VCaP (cell line): ENCODE measurements around the gene GRK1.

ENCODE experiments used
- H3K27ac ChIP-seq: fragments of 450-650 bp; 2 replicates; pipeline ENCODE4 v1.5.1; 2017
- TF ChIP-seq, protein P1 (sequence below): fragments of 450-650 bp; conservative IDR thresholded peaks from 2 replicates; pipeline ENCODE4 v1.5.1; 2017; ENCODE audit warnings: mild to moderate bottlenecking, moderate library complexity

The GRK1 gene

DNA sequence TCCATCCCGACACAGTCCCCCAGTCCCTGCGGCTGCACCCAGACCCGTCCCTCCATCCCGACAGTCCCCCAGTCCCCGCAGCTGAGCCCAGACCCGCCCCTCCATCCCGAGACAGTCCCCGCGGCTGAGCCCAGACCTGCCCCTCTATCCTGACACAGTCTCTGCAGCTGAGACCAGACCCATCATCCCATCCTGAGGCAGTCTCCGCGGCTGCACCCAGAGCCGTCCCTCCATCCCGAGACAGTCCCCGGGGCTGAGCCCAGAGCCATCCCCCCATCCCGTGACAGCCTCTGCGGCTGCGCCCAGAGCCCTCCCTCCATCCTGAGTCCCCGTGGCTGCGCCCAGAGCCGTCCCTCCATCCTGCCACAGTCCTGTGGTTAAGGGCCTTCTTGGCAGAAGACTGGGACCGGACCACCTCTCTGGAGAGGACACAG lies 63.3 kb downstream of the GRK1 start:
- TF ChIP-seq, protein P1, sequence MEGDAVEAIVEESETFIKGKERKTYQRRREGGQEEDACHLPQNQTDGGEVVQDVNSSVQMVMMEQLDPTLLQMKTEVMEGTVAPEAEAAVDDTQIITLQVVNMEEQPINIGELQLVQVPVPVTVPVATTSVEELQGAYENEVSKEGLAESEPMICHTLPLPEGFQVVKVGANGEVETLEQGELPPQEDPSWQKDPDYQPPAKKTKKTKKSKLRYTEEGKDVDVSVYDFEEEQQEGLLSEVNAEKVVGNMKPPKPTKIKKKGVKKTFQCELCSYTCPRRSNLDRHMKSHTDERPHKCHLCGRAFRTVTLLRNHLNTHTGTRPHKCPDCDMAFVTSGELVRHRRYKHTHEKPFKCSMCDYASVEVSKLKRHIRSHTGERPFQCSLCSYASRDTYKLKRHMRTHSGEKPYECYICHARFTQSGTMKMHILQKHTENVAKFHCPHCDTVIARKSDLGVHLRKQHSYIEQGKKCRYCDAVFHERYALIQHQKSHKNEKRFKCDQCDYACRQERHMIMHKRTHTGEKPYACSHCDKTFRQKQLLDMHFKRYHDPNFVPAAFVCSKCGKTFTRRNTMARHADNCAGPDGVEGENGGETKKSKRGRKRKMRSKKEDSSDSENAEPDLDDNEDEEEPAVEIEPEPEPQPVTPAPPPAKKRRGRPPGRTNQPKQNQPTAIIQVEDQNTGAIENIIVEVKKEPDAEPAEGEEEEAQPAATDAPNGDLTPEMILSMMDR: no peak
- no peak overlapping the region for H3K27ac ChIP-seq

DNA sequence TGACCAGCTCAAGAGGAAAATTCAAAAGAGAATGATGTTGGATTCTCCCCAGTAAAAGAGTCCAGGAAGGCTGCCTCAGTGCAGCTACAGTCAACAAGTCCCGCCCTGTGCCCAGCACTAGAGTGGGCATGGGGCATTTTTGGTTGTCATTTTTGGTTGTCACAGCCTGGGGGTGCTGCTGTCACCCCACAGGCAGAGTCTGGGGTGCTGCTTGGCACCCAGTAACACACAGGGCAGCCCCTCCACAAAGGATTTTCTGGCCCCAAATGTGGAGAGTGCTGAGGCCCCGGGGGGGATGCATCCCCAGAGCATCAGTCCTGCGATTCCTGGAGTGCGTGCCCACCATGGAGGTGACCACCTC lies 63.8 kb downstream of the GRK1 start:
- TF ChIP-seq, protein P1: no peak
- no peak overlapping the region for H3K27ac ChIP-seq

DNA sequence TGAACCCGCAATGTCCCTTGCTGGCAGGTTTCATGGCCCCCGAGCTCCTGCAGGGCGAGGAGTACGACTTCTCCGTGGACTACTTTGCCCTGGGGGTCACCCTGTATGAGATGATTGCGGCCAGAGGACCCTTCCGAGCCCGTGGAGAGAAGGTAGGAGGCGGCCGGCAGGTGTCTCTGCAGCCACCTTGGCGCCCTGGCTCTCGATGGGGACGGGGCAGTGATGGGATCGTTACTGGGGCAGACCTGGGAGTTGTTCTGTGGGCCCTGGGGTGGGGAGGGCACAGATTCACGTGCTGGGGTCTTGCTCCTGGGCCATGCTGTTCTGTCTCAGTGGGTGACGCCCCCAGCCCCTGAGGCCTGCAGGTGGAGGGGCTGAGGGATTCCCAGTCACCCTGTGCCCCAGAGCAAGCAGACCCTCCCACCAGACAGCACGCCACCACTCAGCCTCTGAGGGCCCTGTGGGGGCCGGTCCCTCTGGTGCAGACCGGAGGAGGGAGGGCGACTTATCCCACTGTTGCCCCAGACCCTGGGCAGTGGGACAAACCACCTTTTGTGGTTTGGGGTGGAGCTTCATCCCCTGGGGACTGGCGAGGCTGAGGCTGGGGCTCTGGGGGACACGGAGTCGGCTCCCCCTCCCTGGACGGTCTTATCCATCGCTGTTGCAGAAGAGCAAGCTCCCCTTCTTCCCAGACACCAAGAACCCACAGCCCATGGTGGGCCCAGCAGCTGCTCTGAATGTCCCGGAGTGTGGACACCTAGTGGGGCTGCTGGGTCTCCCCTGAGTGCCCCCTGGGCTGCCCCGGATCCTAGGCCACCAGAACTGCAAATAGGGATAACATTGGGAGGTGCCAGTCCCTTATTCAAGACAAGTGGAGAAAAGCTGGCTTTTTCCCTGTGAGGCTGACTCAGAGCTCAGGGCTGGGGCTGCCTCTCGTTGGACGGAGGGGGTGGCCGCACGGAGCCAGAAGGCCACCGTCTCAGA lies 64.5 kb downstream of the GRK1 start:
- TF ChIP-seq, protein P1: no peak
- H3K27ac ChIP-seq: no peak overlapping the region

DNA sequence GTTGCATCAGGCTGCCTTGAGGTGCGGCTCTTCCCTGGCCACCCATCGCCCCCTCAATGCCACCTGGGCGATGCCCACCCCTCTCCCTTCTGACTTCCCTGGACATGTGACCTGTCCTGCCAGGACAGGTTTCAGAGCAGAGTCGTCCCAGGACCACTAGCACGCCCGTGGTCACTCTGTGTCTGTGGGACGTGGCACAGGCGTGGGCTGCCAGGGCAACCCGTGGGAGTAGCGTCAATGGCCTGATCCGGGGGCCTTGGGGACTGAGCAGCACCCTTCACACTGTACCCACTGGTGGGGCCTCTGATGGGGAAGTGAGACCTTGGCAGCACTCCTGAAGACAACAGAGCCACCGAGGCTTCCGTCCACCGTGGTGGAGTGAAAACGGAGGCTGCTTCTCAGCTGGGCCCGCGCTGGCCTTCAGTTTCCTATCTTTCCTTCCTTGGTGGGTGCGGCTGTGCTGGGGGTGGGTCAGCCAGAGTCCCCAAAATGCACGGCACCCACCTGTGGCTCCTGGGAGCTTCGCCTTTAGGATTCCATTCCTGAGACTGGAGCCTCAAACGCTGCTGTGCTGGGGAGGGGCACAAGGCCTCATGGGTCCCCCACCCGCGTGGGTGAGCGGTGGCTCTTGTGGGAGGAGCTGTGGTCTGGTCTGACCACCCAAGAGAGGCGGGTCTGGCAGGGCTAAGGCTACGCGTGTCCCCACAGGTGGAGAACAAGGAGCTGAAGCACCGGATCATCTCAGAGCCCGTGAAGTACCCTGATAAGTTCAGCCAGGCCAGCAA lies 65.3 kb downstream of the GRK1 start:
- TF ChIP-seq, protein P1: no peak

DNA sequence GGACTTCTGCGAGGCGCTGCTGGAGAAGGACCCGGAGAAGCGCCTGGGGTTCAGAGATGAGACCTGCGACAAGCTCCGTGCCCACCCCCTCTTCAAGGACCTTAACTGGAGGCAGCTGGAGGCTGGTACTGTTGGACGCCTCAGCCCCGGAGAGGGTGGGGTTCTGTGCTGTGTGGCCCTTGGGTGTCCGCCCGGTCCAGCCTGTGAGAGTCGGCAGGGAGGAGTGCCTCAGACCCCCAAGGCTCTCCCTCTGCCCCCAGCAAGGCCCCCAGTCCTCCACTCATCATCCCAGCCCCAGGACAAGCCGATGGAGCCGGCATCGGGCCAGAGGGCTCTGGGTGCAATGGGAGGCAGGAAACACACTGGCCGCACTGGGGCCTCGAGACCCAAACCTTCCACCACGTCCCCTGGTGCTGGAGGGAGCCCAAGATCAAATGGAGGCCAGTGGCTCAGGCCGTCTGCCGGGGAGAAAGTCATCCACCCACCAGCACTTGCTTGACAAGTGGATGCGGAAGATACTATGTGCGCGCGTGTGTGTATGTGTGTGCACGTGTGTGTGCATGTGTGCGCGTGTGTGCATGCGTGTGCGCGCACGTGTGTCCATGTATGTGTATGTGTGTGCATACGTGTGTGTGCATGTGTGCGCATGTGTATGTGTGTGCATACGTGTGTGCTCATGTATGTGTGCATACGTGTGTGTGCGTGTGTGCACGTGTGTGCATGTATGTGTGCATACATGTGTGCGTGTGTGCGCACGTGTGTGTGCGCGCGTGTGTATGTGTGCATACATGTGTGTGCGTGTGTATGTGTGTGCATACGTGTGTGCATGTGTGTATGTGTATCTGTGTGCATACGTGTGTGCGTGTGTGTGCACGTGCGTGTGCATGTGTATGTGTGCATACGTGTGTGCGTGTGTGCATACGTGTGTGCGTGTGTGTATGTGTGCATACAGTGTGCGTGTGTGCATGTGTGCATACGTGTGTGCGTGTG lies 66.2 kb downstream of the GRK1 start:
- TF ChIP-seq, protein P1: no peak
- H3K27ac ChIP-seq: no peak overlapping the region

More for the DNA sequence above, 65.3 kb downstream of the GRK1 start:
- H3K27ac ChIP-seq: no peak overlapping the region

DNA sequence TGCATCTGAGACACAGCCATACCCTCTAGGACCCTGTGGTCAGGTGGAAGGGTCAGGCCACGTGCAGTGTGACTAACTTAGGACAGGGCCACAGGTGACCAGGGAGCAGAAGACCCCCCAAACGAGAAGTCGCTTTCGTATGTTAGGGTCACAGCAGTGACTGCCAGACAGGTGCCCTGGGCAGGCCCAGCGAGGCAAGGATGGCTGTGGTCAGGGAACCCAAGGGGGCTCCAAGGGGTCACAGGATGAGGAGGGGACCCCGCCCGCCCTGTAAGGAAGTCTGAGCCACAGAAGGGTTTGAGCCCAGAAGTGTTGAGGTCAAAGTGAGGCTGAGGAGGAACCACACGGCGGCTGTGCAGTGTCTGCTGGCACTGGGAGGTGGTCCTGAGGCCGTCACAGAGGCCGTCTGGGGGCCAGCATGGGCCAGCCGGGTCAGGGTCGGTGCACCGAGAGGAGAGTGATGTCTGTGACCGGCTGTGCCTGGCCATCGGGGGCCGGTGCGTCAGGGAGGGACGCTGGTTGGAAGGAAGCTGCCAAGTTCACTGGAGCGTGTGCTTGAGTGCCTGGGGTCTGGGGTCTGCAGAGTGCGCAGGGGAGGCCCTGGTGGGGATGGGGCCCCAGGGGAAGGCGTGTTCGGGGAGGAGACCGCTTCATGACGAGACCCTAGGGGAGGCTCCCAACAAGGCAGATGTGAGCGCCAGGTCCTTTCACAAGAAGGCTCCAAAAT lies 67.2 kb downstream of the GRK1 start:
- no peak overlapping the region for H3K27ac ChIP-seq
- TF ChIP-seq, protein P1: no peak
